SU-DHL-6 (cell line): ENCODE measurements around the gene NKTR.

Experiments used
- H2AFZ ChIP-seq: fragments of 200-600 bp; sonication (generic); 2 replicates; pipeline ENCODE4 v1.6.1; 2014; ENCODE audit warnings: low read depth, mild to moderate bottlenecking, moderate library complexity, mixed read lengths, antibody characterized with exemption, low read length; ENCODE audit not compliant: severe bottlenecking
- H3F3A ChIP-seq: fragments of 200-600 bp; shearing (Covaris generic); 2 replicates; pipeline ENCODE4 v1.6.0; 2016; ENCODE audit warnings: antibody characterized with exemption, mild to moderate bottlenecking; ENCODE audit not compliant: insufficient read depth
- H3K27ac ChIP-seq: fragments of 200-600 bp; sonication (generic); 2 replicates; pipeline ENCODE4 v1.5.1; 2016; ENCODE audit warnings: low read depth, mild to moderate bottlenecking, low read length, moderate library complexity, mixed read lengths
- H3K27me3 ChIP-seq: fragments of 200-600 bp; sonication (generic), shearing (Covaris generic); 2 replicates; pipeline ENCODE4 v1.6.0; 2014; ENCODE audit warnings: mild to moderate bottlenecking, low read length
- H3K36me3 ChIP-seq: fragments of 200-600 bp; sonication (generic); 2 replicates; pipeline ENCODE4 v1.6.1; 2014; ENCODE audit warnings: mild to moderate bottlenecking, low read length, mixed read lengths
- H3K4me2 ChIP-seq: fragments of 300-600, 200-600 bp; shearing (Covaris generic), sonication (generic); 2 replicates; pipeline ENCODE4 v1.6.0; 2014; ENCODE audit warnings: low read length, low read depth, mild to moderate bottlenecking; ENCODE audit not compliant: poor library complexity, severe bottlenecking
- H3K4me3 ChIP-seq: fragments of 200-600 bp; sonication (generic); 2 replicates; pipeline ENCODE4 v1.5.1; 2014; ENCODE audit warnings: antibody characterized with exemption, low read length, mild to moderate bottlenecking, mixed read lengths; ENCODE audit not compliant: insufficient read depth, poor library complexity, severe bottlenecking
- H3K79me2 ChIP-seq: fragments of 200-600 bp; sonication (generic); 2 replicates; pipeline ENCODE4 v1.6.1; 2014; ENCODE audit warnings: mild to moderate bottlenecking, low read length, moderate library complexity; ENCODE audit not compliant: insufficient read depth
- H3K9ac ChIP-seq: fragments of 200-600 bp; sonication (generic); 2 replicates; pipeline ENCODE4 v1.7.0; 2014; ENCODE audit warnings: mild to moderate bottlenecking, low read length
- H3K9me2 ChIP-seq: fragments of 200-600 bp; sonication (generic); replicated peaks from 2 replicates; pipeline ENCODE4 v1.6.1; 2014; ENCODE audit warnings: low read length; ENCODE audit not compliant: insufficient read depth
- H3K9me3 ChIP-seq: fragments of 200-600 bp; sonication (generic); 2 replicates; pipeline ENCODE4 v1.6.1; 2014; ENCODE audit warnings: low read length, mixed read lengths; ENCODE audit not compliant: insufficient read depth
- H4K20me1 ChIP-seq: fragments of 200-600 bp; sonication (generic); 2 replicates; pipeline ENCODE4 v1.6.1; 2014; ENCODE audit warnings: low read depth, mild to moderate bottlenecking, antibody characterized with exemption, low read length, moderate library complexity, mixed read lengths
- CTCF ChIP-seq: fragments of 200-600 bp; sonication (generic); IDR thresholded peaks from one replicate; pipeline ENCODE4 v1.5.1; 2017; ENCODE audit warnings: antibody characterized with exemption, mild to moderate bottlenecking, low read length, moderate library complexity; ENCODE audit not compliant: insufficient read depth, poor library complexity, severe bottlenecking
- EZH2phosphoT487 ChIP-seq: fragments of 200-600 bp; sonication (generic), shearing (Covaris generic); conservative IDR thresholded peaks from 2 replicates; pipeline ENCODE4 v1.6.1; 2018; ENCODE audit warnings: mild to moderate bottlenecking, antibody characterized with exemption, low read length, moderate library complexity, mixed read lengths

Gene NKTR

GRCh38 chr3:42655331-42655888 lies 54.9 kb downstream of the NKTR start:
- Histone ChIP-seq H3K27ac (no peak overlapping the region), H3K9me2 (no peaks in the 10 kb centered on the region), H4K20me1 (no peaks in the 10 kb centered on the region), H3K4me2 (no peak overlapping the region), H3K4me3 (no peak overlapping the region), H2AFZ (no peak overlapping the region), H3K79me2 (no peaks in the 10 kb centered on the region), H3K9ac (no peak overlapping the region), H3K27me3 (no peaks in the 10 kb centered on the region), H3F3A (no peaks in the 10 kb centered on the region), H3K9me3 (no peaks in the 10 kb centered on the region), H3K36me3 (no peaks in the 10 kb centered on the region)
- TF ChIP-seq EZH2phosphoT487 (no peak), CTCF (no peak)

GRCh38 chr3:42655980-42656679 lies 55.6 kb downstream of the NKTR start:
- H3K79me2 ChIP-seq, result no peaks in the 10 kb centered on the region
- H3K4me3 ChIP-seq, result no peak overlapping the region
- H3K9me3 ChIP-seq, result no peaks in the 10 kb centered on the region
- no peaks in the 10 kb centered on the region for H3K36me3 ChIP-seq
- no peak overlapping the region for H3K27ac ChIP-seq
- TF ChIP-seq EZH2phosphoT487, result no peak
- TF ChIP-seq CTCF, result no peak
- H2AFZ ChIP-seq, result no peak overlapping the region
- no peak overlapping the region for H3K4me2 ChIP-seq
- H3K9me2 ChIP-seq, result no peaks in the 10 kb centered on the region
- H3K9ac ChIP-seq, result no peak overlapping the region
- H3K27me3 ChIP-seq, result no peaks in the 10 kb centered on the region
- H3F3A ChIP-seq, result no peaks in the 10 kb centered on the region
- no peaks in the 10 kb centered on the region for H4K20me1 ChIP-seq

- no peak overlapping the region for H3K4me3 ChIP-seq
- H3K27me3 ChIP-seq, result no peaks in the 10 kb centered on the region
- no peaks in the 10 kb centered on the region for H3F3A ChIP-seq
- no peaks in the 10 kb centered on the region for H3K79me2 ChIP-seq
- no peak overlapping the region for H3K27ac ChIP-seq
- H2AFZ ChIP-seq, result no peak overlapping the region
- no peaks in the 10 kb centered on the region for H3K36me3 ChIP-seq
- no peak overlapping the region for H3K9ac ChIP-seq
- H3K4me2 ChIP-seq, result no peak overlapping the region
- H3K9me2 ChIP-seq, result no peaks in the 10 kb centered on the region
- H3K9me3 ChIP-seq, result no peaks in the 10 kb centered on the region
- H4K20me1 ChIP-seq, result no peaks in the 10 kb centered on the region
- TF ChIP-seq CTCF, result no peak
Measured at GRCh38 chr3:42656680-42657610, 56.5 kb downstream of the NKTR start.
